Measurements from ENCODE around the gene DNAAF1.
A peak's percentile ranks its signal among the peaks of the same experiment; 100 is the strongest.

DNAAF1 gene

GRCh38 chr16:84159800-84160199, 14.7 kb downstream of the DNAAF1 start:
- no peak for DNase-seq (ENCODE audit: low read depth in 2 of 2)

GRCh38 chr16:84161037-84161436, 15.9 kb downstream of the DNAAF1 start:
- DNase-seq (ENCODE audit: low read depth in 2 of 2): no peak

GRCh38 chr16:84161801-84162200, 16.7 kb downstream of the DNAAF1 start:
- no peak for DNase-seq (ENCODE audit: low read depth in 2 of 2)

- DNase-seq (ENCODE audit: low read depth in 2 of 2): no peak
These were observed 20.6 kb downstream of the DNAAF1 start for GRCh38 chr16:84165746-84166145.

GRCh38 chr16:84166796-84167695, 21.9 kb downstream of the DNAAF1 start:
- peak; percentile 36 to 44 for DNase-seq (ENCODE audit: low read depth in 2 of 2)

GRCh38 chr16:84169765-84170310, 24.7 kb downstream of the DNAAF1 start:
- DNase-seq (ENCODE audit: low read depth in 2 of 2): no peak

- no peak for DNase-seq (ENCODE audit: low read depth in 2 of 2)
These were observed 29.3 kb downstream of the DNAAF1 start for GRCh38 chr16:84174396-84174795.

- peak in 1 of 2 donors; percentile 41 for DNase-seq (ENCODE audit: low read depth in 2 of 2)
These were observed 30.4 kb downstream of the DNAAF1 start for GRCh38 chr16:84175350-84176081.

- DNase-seq (ENCODE audit: low read depth in 2 of 2): no peak
These were observed 31.3 kb downstream of the DNAAF1 start for GRCh38 chr16:84176192-84177053.

- DNase-seq (ENCODE audit: low read depth in 2 of 2): no peak
These were observed 32.6 kb downstream of the DNAAF1 start for GRCh38 chr16:84177741-84178073.

- DNase-seq (ENCODE audit: low read depth in 2 of 2): no peak
These were observed 33.1 kb downstream of the DNAAF1 start for GRCh38 chr16:84178146-84178765.

- no peak for DNase-seq (ENCODE audit: low read depth in 2 of 2)
These were observed 33.9 kb downstream of the DNAAF1 start for GRCh38 chr16:84178892-84179611.

GRCh38 chr16:84179612-84180320, 34.7 kb downstream of the DNAAF1 start:
- DNase-seq (ENCODE audit: low read depth in 2 of 2): no peak

GRCh38 chr16:84180519-84181140, 35.5 kb downstream of the DNAAF1 start:
- no peak for DNase-seq (ENCODE audit: low read depth in 2 of 2)

- no peak for DNase-seq (ENCODE audit: low read depth in 2 of 2)
These were observed 36.2 kb downstream of the DNAAF1 start for GRCh38 chr16:84181144-84181915.

- no peak for DNase-seq (ENCODE audit: low read depth in 2 of 2)
These were observed 37.0 kb downstream of the DNAAF1 start for GRCh38 chr16:84182104-84182503.

GRCh38 chr16:84182680-84183571, 37.8 kb downstream of the DNAAF1 start:
- no peak for DNase-seq (ENCODE audit: low read depth in 2 of 2)

- no peak for DNase-seq (ENCODE audit: low read depth in 2 of 2)
These were observed 38.4 kb downstream of the DNAAF1 start for GRCh38 chr16:84183572-84183875.
